HG02870 (cell line): ENCODE data around the gene EFNB3.

Source experiments
- ATAC-seq: cut with Tn5 transposase; IDR thresholded peaks from one replicate; pipeline ENCODE4 v1.9.1; 2021; ENCODE audit warnings: mild to moderate bottlenecking, moderate library complexity; ENCODE audit not compliant: unreplicated experiment

Gene EFNB3

GRCh38 chr17:7697828-7698588 is 7.0 kb upstream of the EFNB3 start:
- ATAC-seq, result no peak

GRCh38 chr17:7700510-7700909 is 4.5 kb upstream of the EFNB3 start:
- ATAC-seq, result no peak

GRCh38 chr17:7701681-7702080 is 3.3 kb upstream of the EFNB3 start:
- no peak for ATAC-seq

- ATAC-seq, result no peak
Observed at GRCh38 chr17:7702776-7703175, 2.2 kb upstream of the EFNB3 start.

GRCh38 chr17:7703584-7704479 is 1.2 kb upstream of the EFNB3 start:
- ATAC-seq, result no peak

- no peak for ATAC-seq
Observed at GRCh38 chr17:7705269-7706255, 560 bp downstream of the EFNB3 start.

- ATAC-seq, result no peak
Observed at GRCh38 chr17:7706631-7707354, 1.8 kb downstream of the EFNB3 start.

GRCh38 chr17:7707446-7707845 is 2.4 kb downstream of the EFNB3 start:
- no peak for ATAC-seq

GRCh38 chr17:7707858-7708750 is 3.1 kb downstream of the EFNB3 start:
- ATAC-seq, result no peak

GRCh38 chr17:7709031-7709430 is 4.0 kb downstream of the EFNB3 start:
- no peak for ATAC-seq

GRCh38 chr17:7710301-7710700 is 5.3 kb downstream of the EFNB3 start:
- no peak for ATAC-seq

GRCh38 chr17:7711051-7711755 is 6.2 kb downstream of the EFNB3 start:
- no peak for ATAC-seq

GRCh38 chr17:7712111-7712771 is 7.2 kb downstream of the EFNB3 start:
- ATAC-seq, result no peak

- ATAC-seq, result no peak
Observed at GRCh38 chr17:7713782-7714181, 8.8 kb downstream of the EFNB3 start.

GRCh38 chr17:7714721-7715594 is 10.0 kb downstream of the EFNB3 start:
- no peak for ATAC-seq

GRCh38 chr17:7715936-7716886 is 11.2 kb downstream of the EFNB3 start:
- ATAC-seq, result no peak
